Measurements from ENCODE around the gene KCNT1. TPM values are rescaled to one million over a fixed set of nuclear protein-coding genes. Genes with fewer than 3 reads are reported as not detected.

Gene KCNT1
- total and polyA plus RNA-seq, 2 donors (not counting 3 experiments of a cell fraction or from before 2014, with no cell fraction given) = not detected

- Histone ChIP-seq H2AFZ (ENCODE audit: low read depth, low read length) (no peak overlapping the region), H3K9me3 (replicated peaks; ENCODE audit: control insufficient read depth, insufficient read depth, low read length) (no peaks in the 10 kb centered on the region), H3K4me3 (replicated peaks in 1 of 3; ENCODE audit: insufficient read depth in 1 of 3, low read depth in 1 of 3, low read length in 3 of 3) (no peak overlapping the region), H4K20me1 (replicated peaks; ENCODE audit: control insufficient read depth, extremely low read depth, insufficient read depth, low read length) (no peaks in the 10 kb centered on the region), H3K4me1 (ENCODE audit: control insufficient read depth, extremely low read depth, insufficient read depth, low read length) (no peaks in the 10 kb centered on the region), H3K27ac (ENCODE audit: insufficient read depth, low read depth, low read length) (no peak overlapping the region), H3K9ac (replicated peaks; ENCODE audit: extremely low read depth, insufficient read depth, low read length) (no peak overlapping the region), H3K36me3 (ENCODE audit: control insufficient read depth in 2 of 2, extremely low read depth in 1 of 2, insufficient read depth in 2 of 2, low read length in 2 of 2) (no peaks in the 10 kb centered on the region), H3K4me2 (ENCODE audit: insufficient read depth, low read length) (no peak overlapping the region), H3K27me3 (ENCODE audit: control insufficient read depth in 2 of 2, insufficient read depth in 2 of 2, low read length in 2 of 2) (no peaks in the 10 kb centered on the region), H3K79me2 (ENCODE audit: control insufficient read depth, insufficient read depth, low read length) (no peaks in the 10 kb centered on the region), H3K9me1 (replicated peaks; ENCODE audit: control insufficient read depth, extremely low read depth, insufficient read depth, low read length) (no peaks in the 10 kb centered on the region)
- FAIRE-seq = no peak
- no peak for DNase-seq (ENCODE audit: low read depth, low spot score)
- TF ChIP-seq FOS (IDR thresholded peaks at IDR 0.05; ENCODE audit: borderline replicate concordance, insufficient read depth, low read length) (no peak), EZH2 (IDR thresholded peaks at IDR 0.05; ENCODE audit: borderline replicate concordance, low read depth, low read length, severe bottlenecking) (no peak), GATA2 (IDR thresholded peaks at IDR 0.05; ENCODE audit: insufficient read depth, insufficient read length, low read depth, low read length) (no peak), POLR2A (IDR thresholded peaks at IDR 0.05; ENCODE audit: low read depth, low read length) (no peak), JUN (IDR thresholded peaks at IDR 0.05; ENCODE audit: borderline replicate concordance, insufficient read depth, insufficient read length, low read depth) (no peak), MYC (IDR thresholded peaks at IDR 0.05; ENCODE audit: low read depth, low read length) (no peak), CTCF (IDR thresholded peaks at IDR 0.05; ENCODE audit: extremely low read depth in 1 of 2, insufficient read depth in 1 of 2, low read depth in 1 of 2, low read length in 2 of 2) (no peak), MAX (IDR thresholded peaks at IDR 0.05; ENCODE audit: insufficient read depth, insufficient read length) (no peak), POLR2AphosphoS5 (IDR thresholded peaks at IDR 0.05; ENCODE audit: insufficient read depth, low read depth, low read length) (no peak)
- CTCF ChIA-PET = interaction anchor here (1.1 kb wide), 1 partner anchor 9 kb away, joined by 3 read pairs; no protein-coding TSS in a partner anchor
- BruUV-seq (replicated peaks) = no TSS peak
- POLR2A ChIA-PET = no interaction called here
- intact Hi-C loops (cut with micrococcal nuclease) = no loop called here
- dilution Hi-C loops (cut with MboI; ENCODE audit: extremely low pct_ligation_motif_present, low sequenced_read_pairs) = no loop called here
Measured at GRCh38 chr9:135780626-135781025, 78.6 kb downstream of the KCNT1 start.
